ENCODE results near the gene CENPC. TPM values are rescaled to one million over a fixed set of nuclear protein-coding genes. Genes with fewer than 3 reads are reported as not detected.

The CENPC gene
- total and polyA plus RNA-seq, 2 of the 4 experiments (the other 2 are of a cell fraction), result 4.2 to 6.6 TPM

DNA sequence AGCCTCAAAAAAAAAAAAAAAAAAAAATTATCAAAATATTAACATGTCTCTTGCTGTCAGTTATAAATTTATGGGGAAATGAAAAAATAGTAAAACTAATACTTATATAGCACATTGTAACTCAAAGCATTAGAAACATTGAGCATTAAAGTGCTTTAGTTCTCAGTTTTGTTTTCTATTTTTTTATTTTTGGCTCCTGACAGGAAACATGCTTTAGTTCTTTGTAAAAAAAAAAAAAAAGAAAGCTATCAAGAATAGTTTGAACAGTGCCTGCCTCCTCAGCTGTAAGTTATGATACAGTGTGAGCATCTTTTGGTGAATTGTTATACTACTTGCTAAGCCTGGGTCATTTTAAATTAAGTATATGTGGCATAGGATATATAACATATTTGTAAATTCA, 5.1 kb upstream of the CENPC start:
- H3K36me3 ChIP-seq (ENCODE audit: control insufficient read depth, insufficient read depth, low read length), result no peaks in the 10 kb centered on the region
- H3K23ac ChIP-seq (ENCODE audit: low read depth, low read length), result no peak overlapping the region
- H3K18ac ChIP-seq (ENCODE audit: low read depth, low read length), result no peak overlapping the region
- no peaks in the 10 kb centered on the region for H3K79me1 ChIP-seq (ENCODE audit: low read depth in 1 of 2, low read length in 2 of 2)
- no peak overlapping the region for H2BK20ac ChIP-seq (ENCODE audit: low read depth, low read length)
- H3K9me1 ChIP-seq (ENCODE audit: insufficient read depth, low read length), result no peaks in the 10 kb centered on the region
- CTCF ChIA-PET, result no interaction called here
- no peak overlapping the region for H3K56ac ChIP-seq (ENCODE audit: extremely low read depth, insufficient read depth, low read length)
- H3K27me3 ChIP-seq (ENCODE audit: control insufficient read depth, insufficient read depth, low read length), result no peaks in the 10 kb centered on the region
- H3K4me2 ChIP-seq (ENCODE audit: low read depth, low read length), result no peak overlapping the region
- H3K4me3 ChIP-seq (ENCODE audit: insufficient read depth, low read depth, low read length), result no peak overlapping the region
- in situ Hi-C loops (cut with MboI; ENCODE audit: low sequenced_read_pairs), result no loop called here
- no peak overlapping the region for H2AK9ac ChIP-seq (replicated peaks; ENCODE audit: low read depth, low read length, poor library complexity)
- DNase-seq (no peak), ATAC-seq (ENCODE audit: low read depth) (no peak)
- intact Hi-C loops (cut with micrococcal nuclease), result no loop called here
- POLR2A ChIA-PET (ENCODE audit: unreplicated experiment), result no interaction called here
- TF ChIP-seq CEBPB (IDR thresholded peaks at IDR 0.05; ENCODE audit: low read depth, low read length), result no peak
- no peak overlapping the region for H2BK120ac ChIP-seq (ENCODE audit: low read depth, low read length)
- no peak overlapping the region for H3K4ac ChIP-seq (ENCODE audit: low read depth, low read length)
- H2BK5ac ChIP-seq (ENCODE audit: low read depth, low read length, poor library complexity, severe bottlenecking), result no peak overlapping the region
- no peaks in the 10 kb centered on the region for H3K4me1 ChIP-seq (ENCODE audit: control insufficient read depth, insufficient read depth, low read length)
- H4K5ac ChIP-seq (ENCODE audit: low read depth, low read length), result no peak overlapping the region
- H3K14ac ChIP-seq (replicated peaks; ENCODE audit: low read depth, low read length), result no peak overlapping the region
- no peak overlapping the region for H2AK5ac ChIP-seq (ENCODE audit: low read depth, low read length)
- no peak overlapping the region for H3K9ac ChIP-seq (ENCODE audit: low read depth, low read length)
- H4K20me1 ChIP-seq (ENCODE audit: insufficient read depth, low read length), result no peaks in the 10 kb centered on the region
- dilution Hi-C loops (cut with HindIII; ENCODE audit: low sequenced_read_pairs, unreplicated experiment), result no loop called here
- no TSS peak for BruUV-seq (replicated peaks)
- no peak overlapping the region for H2AFZ ChIP-seq (replicated peaks; ENCODE audit: low read length, poor library complexity)
- no peak overlapping the region for H2BK15ac ChIP-seq (ENCODE audit: low read depth, low read length)
- H4K8ac ChIP-seq (ENCODE audit: low read depth in 2 of 2, low read length in 2 of 2), result no peak overlapping the region
- H3K9me3 ChIP-seq (ENCODE audit: control insufficient read depth, insufficient read depth, low read length), result no peaks in the 10 kb centered on the region
- no peak overlapping the region for H3K27ac ChIP-seq (ENCODE audit: insufficient read depth, low read length)
- no peak overlapping the region for H4K91ac ChIP-seq (ENCODE audit: insufficient read depth, low read depth, low read length)
